Liver (tissue), 3 donors: ENCODE data around the gene FGF12.

Experiments
- GABPA ChIP-seq, 2 donors: IDR thresholded peaks in 1 of 2; conservative IDR thresholded peaks in 1 of 2; 2 replicates each; pipeline ENCODE4 v1.6.1; 2016; ENCODE audit warnings: antibody characterized with exemption in 2 of 2, mild to moderate bottlenecking in 1 of 2, moderate library complexity in 1 of 2
- TF ChIP-seq, protein P1 (sequence below): fragments of 150-350 bp; IDR thresholded peaks from 2 replicates; pipeline ENCODE4 v1.5.1; 2017; ENCODE audit warnings: improper control_type of control experiment, low read depth, low read length; ENCODE audit not compliant: missing input control
- TF ChIP-seq, protein P2 (sequence below): IDR thresholded peaks from 2 replicates; pipeline ENCODE4 v1.6.1; 2016; ENCODE audit warnings: antibody characterized with exemption, mild to moderate bottlenecking
- donor health status: healthy.
- donor health status: healthy.

DNA sequence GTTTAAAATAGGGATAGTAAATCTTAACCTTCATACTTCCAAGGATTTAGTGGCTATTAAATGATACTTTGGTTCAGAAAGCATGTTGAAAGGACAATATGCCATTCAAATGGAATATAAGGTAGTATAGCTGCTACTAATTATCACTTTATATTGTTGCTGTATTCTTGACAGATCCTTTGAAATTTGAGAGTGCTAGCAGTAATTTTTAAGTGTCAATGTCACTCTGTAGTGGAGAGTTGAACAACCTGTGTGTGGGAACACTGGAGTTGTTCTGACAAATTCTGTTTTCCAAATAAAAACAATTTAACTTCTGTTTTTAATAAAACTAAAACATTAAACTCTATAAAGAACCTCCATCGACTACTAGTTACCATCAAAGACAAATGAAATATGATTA is 565.7 kb downstream of the FGF12 start:
- TF ChIP-seq, protein P1, sequence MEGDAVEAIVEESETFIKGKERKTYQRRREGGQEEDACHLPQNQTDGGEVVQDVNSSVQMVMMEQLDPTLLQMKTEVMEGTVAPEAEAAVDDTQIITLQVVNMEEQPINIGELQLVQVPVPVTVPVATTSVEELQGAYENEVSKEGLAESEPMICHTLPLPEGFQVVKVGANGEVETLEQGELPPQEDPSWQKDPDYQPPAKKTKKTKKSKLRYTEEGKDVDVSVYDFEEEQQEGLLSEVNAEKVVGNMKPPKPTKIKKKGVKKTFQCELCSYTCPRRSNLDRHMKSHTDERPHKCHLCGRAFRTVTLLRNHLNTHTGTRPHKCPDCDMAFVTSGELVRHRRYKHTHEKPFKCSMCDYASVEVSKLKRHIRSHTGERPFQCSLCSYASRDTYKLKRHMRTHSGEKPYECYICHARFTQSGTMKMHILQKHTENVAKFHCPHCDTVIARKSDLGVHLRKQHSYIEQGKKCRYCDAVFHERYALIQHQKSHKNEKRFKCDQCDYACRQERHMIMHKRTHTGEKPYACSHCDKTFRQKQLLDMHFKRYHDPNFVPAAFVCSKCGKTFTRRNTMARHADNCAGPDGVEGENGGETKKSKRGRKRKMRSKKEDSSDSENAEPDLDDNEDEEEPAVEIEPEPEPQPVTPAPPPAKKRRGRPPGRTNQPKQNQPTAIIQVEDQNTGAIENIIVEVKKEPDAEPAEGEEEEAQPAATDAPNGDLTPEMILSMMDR, result no peak
- no peak for TF ChIP-seq GABPA (IDR thresholded peaks at IDR 0.05 in 1 of 2, conservative IDR thresholded peaks at IDR 0.05 in 1 of 2)
- TF ChIP-seq, protein P2, sequence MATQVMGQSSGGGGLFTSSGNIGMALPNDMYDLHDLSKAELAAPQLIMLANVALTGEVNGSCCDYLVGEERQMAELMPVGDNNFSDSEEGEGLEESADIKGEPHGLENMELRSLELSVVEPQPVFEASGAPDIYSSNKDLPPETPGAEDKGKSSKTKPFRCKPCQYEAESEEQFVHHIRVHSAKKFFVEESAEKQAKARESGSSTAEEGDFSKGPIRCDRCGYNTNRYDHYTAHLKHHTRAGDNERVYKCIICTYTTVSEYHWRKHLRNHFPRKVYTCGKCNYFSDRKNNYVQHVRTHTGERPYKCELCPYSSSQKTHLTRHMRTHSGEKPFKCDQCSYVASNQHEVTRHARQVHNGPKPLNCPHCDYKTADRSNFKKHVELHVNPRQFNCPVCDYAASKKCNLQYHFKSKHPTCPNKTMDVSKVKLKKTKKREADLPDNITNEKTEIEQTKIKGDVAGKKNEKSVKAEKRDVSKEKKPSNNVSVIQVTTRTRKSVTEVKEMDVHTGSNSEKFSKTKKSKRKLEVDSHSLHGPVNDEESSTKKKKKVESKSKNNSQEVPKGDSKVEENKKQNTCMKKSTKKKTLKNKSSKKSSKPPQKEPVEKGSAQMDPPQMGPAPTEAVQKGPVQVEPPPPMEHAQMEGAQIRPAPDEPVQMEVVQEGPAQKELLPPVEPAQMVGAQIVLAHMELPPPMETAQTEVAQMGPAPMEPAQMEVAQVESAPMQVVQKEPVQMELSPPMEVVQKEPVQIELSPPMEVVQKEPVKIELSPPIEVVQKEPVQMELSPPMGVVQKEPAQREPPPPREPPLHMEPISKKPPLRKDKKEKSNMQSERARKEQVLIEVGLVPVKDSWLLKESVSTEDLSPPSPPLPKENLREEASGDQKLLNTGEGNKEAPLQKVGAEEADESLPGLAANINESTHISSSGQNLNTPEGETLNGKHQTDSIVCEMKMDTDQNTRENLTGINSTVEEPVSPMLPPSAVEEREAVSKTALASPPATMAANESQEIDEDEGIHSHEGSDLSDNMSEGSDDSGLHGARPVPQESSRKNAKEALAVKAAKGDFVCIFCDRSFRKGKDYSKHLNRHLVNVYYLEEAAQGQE, result no peak
